ENCODE measurements around the gene ALPK1.

ALPK1 gene

DNA sequence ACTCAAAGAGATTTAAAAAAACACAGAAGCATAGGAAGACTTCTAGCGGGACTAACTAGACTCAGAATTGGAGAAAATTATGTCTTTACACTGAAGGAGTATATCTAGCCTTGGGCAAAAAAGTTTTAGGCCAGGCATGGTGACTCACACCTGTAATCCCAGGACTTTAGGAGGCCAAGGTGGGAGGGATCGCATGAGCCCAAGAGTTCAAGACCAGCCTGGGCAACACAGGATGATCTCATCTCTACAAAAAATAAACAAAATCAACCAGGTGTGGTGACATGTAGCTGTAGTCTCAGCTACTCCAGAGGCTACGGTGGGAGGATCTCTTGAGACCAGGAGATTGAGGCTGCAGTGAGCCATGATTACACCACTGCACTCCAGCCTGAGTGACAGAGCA lies 119.3 kb downstream of the ALPK1 start:
- Histone ChIP-seq H3K4me1 (no peaks in the 10 kb centered on the region), H3K36me3 (ENCODE audit: control insufficient read depth, insufficient read depth, low read length) (no peaks in the 10 kb centered on the region), H3K9ac (no peak overlapping the region), H3K4me3 (ENCODE audit: low read depth, low read length) (no peak overlapping the region), H2AFZ (no peak overlapping the region), H3K27ac (no peak overlapping the region), H3K4me2 (ENCODE audit: low read length) (no peak overlapping the region), H3K79me2 (no peaks in the 10 kb centered on the region), H3K9me3 (ENCODE audit: control insufficient read depth, low read length) (no peaks in the 10 kb centered on the region), H3K27me3 (ENCODE audit: control insufficient read depth, insufficient read depth, low read length) (no peaks in the 10 kb centered on the region)
- TF ChIP-seq, protein P1, sequence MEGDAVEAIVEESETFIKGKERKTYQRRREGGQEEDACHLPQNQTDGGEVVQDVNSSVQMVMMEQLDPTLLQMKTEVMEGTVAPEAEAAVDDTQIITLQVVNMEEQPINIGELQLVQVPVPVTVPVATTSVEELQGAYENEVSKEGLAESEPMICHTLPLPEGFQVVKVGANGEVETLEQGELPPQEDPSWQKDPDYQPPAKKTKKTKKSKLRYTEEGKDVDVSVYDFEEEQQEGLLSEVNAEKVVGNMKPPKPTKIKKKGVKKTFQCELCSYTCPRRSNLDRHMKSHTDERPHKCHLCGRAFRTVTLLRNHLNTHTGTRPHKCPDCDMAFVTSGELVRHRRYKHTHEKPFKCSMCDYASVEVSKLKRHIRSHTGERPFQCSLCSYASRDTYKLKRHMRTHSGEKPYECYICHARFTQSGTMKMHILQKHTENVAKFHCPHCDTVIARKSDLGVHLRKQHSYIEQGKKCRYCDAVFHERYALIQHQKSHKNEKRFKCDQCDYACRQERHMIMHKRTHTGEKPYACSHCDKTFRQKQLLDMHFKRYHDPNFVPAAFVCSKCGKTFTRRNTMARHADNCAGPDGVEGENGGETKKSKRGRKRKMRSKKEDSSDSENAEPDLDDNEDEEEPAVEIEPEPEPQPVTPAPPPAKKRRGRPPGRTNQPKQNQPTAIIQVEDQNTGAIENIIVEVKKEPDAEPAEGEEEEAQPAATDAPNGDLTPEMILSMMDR (IDR thresholded peaks at IDR 0.05): no peak

DNA sequence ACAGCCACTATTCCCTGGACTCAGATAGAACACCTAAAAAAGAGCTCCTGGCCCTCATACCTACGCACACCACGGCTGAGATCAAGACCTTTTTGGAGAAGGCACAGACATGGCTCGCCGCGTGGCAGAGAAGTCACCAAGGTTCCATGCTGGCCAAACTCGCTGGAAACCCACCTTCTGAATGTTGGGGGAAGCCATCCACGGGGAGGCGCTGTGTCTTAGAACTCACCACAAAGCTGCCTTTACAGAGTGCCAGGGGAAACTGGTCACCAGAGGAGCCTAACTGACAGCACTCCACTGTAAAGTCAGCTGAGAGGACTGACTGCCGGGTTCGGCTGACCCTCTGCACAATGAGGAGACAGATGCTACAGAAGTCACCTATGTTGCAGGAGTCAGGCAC lies 120.9 kb downstream of the ALPK1 start:
- no peaks in the 10 kb centered on the region for H3K27me3 ChIP-seq (ENCODE audit: control insufficient read depth, insufficient read depth, low read length)
- H3K9me3 ChIP-seq (ENCODE audit: control insufficient read depth, low read length): no peaks in the 10 kb centered on the region
- no peak overlapping the region for H3K4me3 ChIP-seq (ENCODE audit: low read depth, low read length)
- H3K79me2 ChIP-seq: no peaks in the 10 kb centered on the region
- H3K4me1 ChIP-seq: no peaks in the 10 kb centered on the region
- H2AFZ ChIP-seq: no peak overlapping the region
- H3K9ac ChIP-seq: no peak overlapping the region
- TF ChIP-seq, protein P1 (IDR thresholded peaks at IDR 0.05): no peak
- H3K36me3 ChIP-seq (ENCODE audit: control insufficient read depth, insufficient read depth, low read length): no peaks in the 10 kb centered on the region
- no peak overlapping the region for H3K4me2 ChIP-seq (ENCODE audit: low read length)
- H3K27ac ChIP-seq: no peak overlapping the region

DNA sequence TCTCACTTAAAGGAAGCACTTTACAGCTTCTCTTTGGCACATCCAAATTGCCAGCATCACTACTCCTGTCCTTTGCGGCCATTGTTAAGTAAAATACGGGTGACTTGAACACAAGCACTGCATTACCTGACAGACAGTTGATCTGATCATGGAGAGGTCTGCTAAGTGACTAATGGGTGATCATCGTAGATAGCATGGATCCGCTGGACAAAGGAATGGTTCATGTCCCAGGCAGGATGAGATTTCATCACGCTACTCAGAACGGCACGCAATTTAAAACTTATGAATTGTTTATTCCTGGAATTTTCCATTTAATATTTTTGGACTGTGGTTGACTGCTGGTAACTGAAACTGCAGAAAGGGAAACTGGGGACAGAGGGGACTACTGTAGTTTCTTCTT lies 124.7 kb downstream of the ALPK1 start:
- Histone ChIP-seq H3K27ac (no peak overlapping the region), H3K36me3 (ENCODE audit: control insufficient read depth, insufficient read depth, low read length) (no peaks in the 10 kb centered on the region), H3K27me3 (ENCODE audit: control insufficient read depth, insufficient read depth, low read length) (no peaks in the 10 kb centered on the region), H3K79me2 (no peaks in the 10 kb centered on the region), H3K9ac (no peak overlapping the region), H3K9me3 (ENCODE audit: control insufficient read depth, low read length) (no peaks in the 10 kb centered on the region), H3K4me2 (ENCODE audit: low read length) (no peak overlapping the region), H3K4me1 (no peaks in the 10 kb centered on the region), H3K4me3 (ENCODE audit: low read depth, low read length) (no peak overlapping the region), H2AFZ (no peak overlapping the region)
- TF ChIP-seq, protein P1 (IDR thresholded peaks at IDR 0.05): no peak

DNA sequence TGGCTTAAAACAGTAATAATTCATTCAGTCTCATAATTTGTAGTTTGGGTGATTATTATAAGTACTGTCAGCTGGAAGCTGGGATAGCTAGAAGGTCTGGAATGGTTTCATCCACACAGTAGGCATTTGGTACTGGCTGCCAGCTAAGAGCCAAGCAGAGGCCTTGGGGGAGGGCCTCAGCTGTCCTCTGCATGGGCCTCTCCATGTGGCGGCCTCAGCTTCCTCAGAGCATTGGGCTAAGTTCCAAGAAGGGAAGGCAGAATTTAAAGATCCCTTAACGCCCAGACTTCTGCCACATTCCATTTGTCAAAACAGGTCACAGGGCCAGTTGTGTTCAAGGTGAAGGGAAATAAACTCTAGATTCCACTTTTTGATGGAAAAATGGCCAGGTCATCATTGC lies 125.5 kb downstream of the ALPK1 start:
- no peak overlapping the region for H3K27ac ChIP-seq
- H3K4me3 ChIP-seq (ENCODE audit: low read depth, low read length): no peak overlapping the region
- H3K9ac ChIP-seq: no peak overlapping the region
- H3K4me2 ChIP-seq (ENCODE audit: low read length): no peak overlapping the region
- no peaks in the 10 kb centered on the region for H3K27me3 ChIP-seq (ENCODE audit: control insufficient read depth, insufficient read depth, low read length)
- no peaks in the 10 kb centered on the region for H3K4me1 ChIP-seq
- H3K79me2 ChIP-seq: no peaks in the 10 kb centered on the region
- TF ChIP-seq, protein P1 (IDR thresholded peaks at IDR 0.05): no peak
- no peaks in the 10 kb centered on the region for H3K9me3 ChIP-seq (ENCODE audit: control insufficient read depth, low read length)
- H3K36me3 ChIP-seq (ENCODE audit: control insufficient read depth, insufficient read depth, low read length): no peaks in the 10 kb centered on the region
- no peak overlapping the region for H2AFZ ChIP-seq

DNA sequence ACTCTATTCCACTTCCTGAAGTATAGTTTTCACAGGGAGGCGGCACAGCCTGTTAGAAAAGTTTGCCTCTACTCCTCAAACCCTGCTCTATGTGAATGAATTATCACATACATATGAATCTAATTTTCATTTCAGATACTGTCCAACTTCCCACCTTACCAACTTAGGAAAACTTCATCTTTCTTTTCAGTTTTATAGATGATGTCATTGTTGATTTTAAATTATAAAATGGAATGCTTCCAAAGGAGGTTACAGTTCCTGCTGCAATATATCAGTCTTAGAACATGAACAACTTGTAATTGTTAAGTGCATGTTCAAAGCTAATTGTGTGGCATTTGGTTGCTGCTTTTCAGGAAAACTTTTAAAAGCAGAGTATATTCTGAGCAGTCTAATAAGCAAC lies 126.4 kb downstream of the ALPK1 start:
- Histone ChIP-seq H3K4me1 (no peaks in the 10 kb centered on the region), H3K79me2 (no peaks in the 10 kb centered on the region), H3K9me3 (ENCODE audit: control insufficient read depth, low read length) (no peaks in the 10 kb centered on the region), H3K27ac (no peak overlapping the region), H3K4me3 (ENCODE audit: low read depth, low read length) (no peak overlapping the region), H3K9ac (no peak overlapping the region), H2AFZ (no peak overlapping the region), H3K27me3 (ENCODE audit: control insufficient read depth, insufficient read depth, low read length) (no peaks in the 10 kb centered on the region), H3K36me3 (ENCODE audit: control insufficient read depth, insufficient read depth, low read length) (no peaks in the 10 kb centered on the region), H3K4me2 (ENCODE audit: low read length) (no peak overlapping the region)
- TF ChIP-seq, protein P1 (IDR thresholded peaks at IDR 0.05): no peak

All from parathyroid adenoma (tissue), 2 donors.